Upper lobe of right lung (tissue), 1 donor: ENCODE data around the gene SLC18A2. TPM values are rescaled to one million over a fixed set of nuclear protein-coding genes. Genes with fewer than 3 reads are reported as not detected.

Experiments used
- ATAC-seq: fragments of 200-7000 bp; cut with Tn5 transposase; one replicate; pipeline ENCODE4 v1.9.1; 2020; ENCODE audit warnings: mild to moderate bottlenecking, moderate library complexity
- DNase-seq: peaks from one replicate; pipeline ENCODE4 v3.0.0-alpha.2; 2020
- H3K27ac ChIP-seq: fragments of 200-600 bp; one replicate; pipeline ENCODE4 v1.8.0; 2022
- H3K27me3 ChIP-seq: fragments of 200-600 bp; one replicate; pipeline ENCODE4 v1.8.0; 2022; ENCODE audit warnings: mild to moderate bottlenecking
- H3K36me3 ChIP-seq: fragments of 200-600 bp; one replicate; pipeline ENCODE4 v1.8.0; 2022
- H3K4me1 ChIP-seq: fragments of 200-600 bp; one replicate; pipeline ENCODE4 v1.8.0; 2022
- H3K4me3 ChIP-seq: fragments of 200-600 bp; one replicate; pipeline ENCODE4 v1.8.0; 2022; ENCODE audit warnings: mild to moderate bottlenecking
- H3K9me3 ChIP-seq: fragments of 200-600 bp; one replicate; pipeline ENCODE4 v1.8.0; 2022
- CTCF ChIP-seq: fragments of 200-600 bp; IDR thresholded peaks from one replicate; pipeline ENCODE4 v1.8.0; 2022; ENCODE audit warnings: antibody characterized with exemption
- intact Hi-C: fragments of 100-400 bp; cut with DNase I; formaldehyde crosslinking; loops from one replicate; pipeline ENCODE4 v1.11.0; 2022
- total RNA-seq: library from RNA; stranded (reverse); fragmentation: NEBNext Ultra II Directional; extraction: Animal tissue kit (Norgen Biotek cat#: 25700); gene quantifications from one replicate; pipeline ENCODE4 v1.2.1, GENCODE V29; 2021
- donor health status: DM: no; HTN: yes; CAD: no; lungs with severe emphysema.

SLC18A2 gene
- total RNA-seq, 1 donor from 2014 or later, result 5.2 TPM

- ATAC-seq, result no peak
- no peak for DNase-seq
- no peaks in the 10 kb centered on the region for H3K4me1 ChIP-seq
- H3K4me3 ChIP-seq, result no peak overlapping the region
- TF ChIP-seq CTCF, result no peak
- H3K9me3 ChIP-seq, result no peaks in the 10 kb centered on the region
- intact Hi-C loops, result no loop called here
- no peaks in the 10 kb centered on the region for H3K27me3 ChIP-seq
- no peaks in the 10 kb centered on the region for H3K36me3 ChIP-seq
- no peak overlapping the region for H3K27ac ChIP-seq
Measured at GRCh38 chr10:117266812-117267211, 25.9 kb downstream of the SLC18A2 start.

- H3K4me3 ChIP-seq, result no peak overlapping the region
- no peaks in the 10 kb centered on the region for H3K36me3 ChIP-seq
- H3K27ac ChIP-seq, result no peak overlapping the region
- no peak for TF ChIP-seq CTCF
- intact Hi-C loops, result no loop called here
- no peaks in the 10 kb centered on the region for H3K9me3 ChIP-seq
- DNase-seq (no peak), ATAC-seq (no peak)
- no peaks in the 10 kb centered on the region for H3K4me1 ChIP-seq
- H3K27me3 ChIP-seq, result no peaks in the 10 kb centered on the region
Measured at GRCh38 chr10:117268258-117268657, 27.3 kb downstream of the SLC18A2 start.

GRCh38 chr10:117268907-117269306 lies 28.0 kb downstream of the SLC18A2 start:
- Histone ChIP-seq H3K36me3 (no peaks in the 10 kb centered on the region), H3K4me3 (no peak overlapping the region), H3K27me3 (no peaks in the 10 kb centered on the region), H3K27ac (no peak overlapping the region), H3K4me1 (no peaks in the 10 kb centered on the region), H3K9me3 (no peaks in the 10 kb centered on the region)
- ATAC-seq, result no peak
- no peak for TF ChIP-seq CTCF
- intact Hi-C loops, result no loop called here
- DNase-seq, result no peak

- no peak overlapping the region for H3K27ac ChIP-seq
- H3K36me3 ChIP-seq, result no peaks in the 10 kb centered on the region
- H3K4me1 ChIP-seq, result no peaks in the 10 kb centered on the region
- no peak for ATAC-seq
- H3K4me3 ChIP-seq, result no peak overlapping the region
- no peak for DNase-seq
- TF ChIP-seq CTCF, result no peak
- no peaks in the 10 kb centered on the region for H3K27me3 ChIP-seq
- no peaks in the 10 kb centered on the region for H3K9me3 ChIP-seq
- intact Hi-C loops, result no loop called here
Measured at GRCh38 chr10:117271427-117271826, 30.5 kb downstream of the SLC18A2 start.

- H3K27me3 ChIP-seq, result no peaks in the 10 kb centered on the region
- no peak for TF ChIP-seq CTCF
- H3K4me3 ChIP-seq, result no peak overlapping the region
- H3K9me3 ChIP-seq, result no peaks in the 10 kb centered on the region
- no peaks in the 10 kb centered on the region for H3K4me1 ChIP-seq
- DNase-seq (no peak), ATAC-seq (no peak)
- H3K27ac ChIP-seq, result no peak overlapping the region
- intact Hi-C loops, result no loop called here
- H3K36me3 ChIP-seq, result no peaks in the 10 kb centered on the region
Measured at GRCh38 chr10:117272195-117273076, 31.5 kb downstream of the SLC18A2 start.
